Endothelial cell of umbilical vein (primary cell): ENCODE measurements around the gene LRRN4CL.

Experiments
- EZH2 ChIP-seq: IDR thresholded peaks from 2 replicates; pipeline ENCODE4 v1.6.1; 2012; ENCODE audit warnings: borderline replicate concordance, low read depth, mild to moderate bottlenecking, moderate library complexity, low read length, inconsistent platforms; ENCODE audit not compliant: severe bottlenecking
- FOS ChIP-seq: IDR thresholded peaks from 2 replicates; pipeline ENCODE4 v1.6.1; 2011; ENCODE audit warnings: mild to moderate bottlenecking, low read length, moderate library complexity, borderline replicate concordance; ENCODE audit not compliant: insufficient read depth
- GATA2 ChIP-seq: IDR thresholded peaks from 2 replicates; pipeline ENCODE4 v1.7.0; 2011; ENCODE audit warnings: low read depth, mild to moderate bottlenecking, moderate library complexity, mixed read lengths, low read length; ENCODE audit not compliant: insufficient read length, insufficient read depth
- JUN ChIP-seq: IDR thresholded peaks from 2 replicates; pipeline ENCODE4 v1.6.1; 2011; ENCODE audit warnings: borderline replicate concordance, low read depth; ENCODE audit not compliant: insufficient read length, insufficient read depth
- MYC ChIP-seq: IDR thresholded peaks from one replicate; pipeline ENCODE4 v1.6.1; 2011; ENCODE audit warnings: mild to moderate bottlenecking, low read depth, low read length
- POLR2A ChIP-seq: IDR thresholded peaks from 2 replicates; pipeline ENCODE4 v1.6.1; 2012; ENCODE audit warnings: low read depth, mild to moderate bottlenecking, control low read depth, low read length
- POLR2AphosphoS5 ChIP-seq: IDR thresholded peaks from 2 replicates; pipeline ENCODE4 v1.6.1; 2012; ENCODE audit warnings: low read depth, mild to moderate bottlenecking, control low read depth, low read length, moderate library complexity; ENCODE audit not compliant: insufficient read depth
- TF ChIP-seq, protein P1 (sequence below), 2 donors: IDR thresholded peaks; 1 replicate in 1 of 2; 2 replicates in 1 of 2; pipeline ENCODE4 v1.5.1; 2011; ENCODE audit warnings: low read length in 2 of 2, mild to moderate bottlenecking in 2 of 2, moderate library complexity in 2 of 2, control low read depth in 1 of 2, inconsistent platforms in 1 of 2, low read depth in 1 of 2; ENCODE audit not compliant: insufficient read depth in 1 of 2; ENCODE audit errors: extremely low read depth in 1 of 2
- TF ChIP-seq, protein P2 (sequence below): IDR thresholded peaks from 2 replicates; pipeline ENCODE4 v1.6.1; 2011; ENCODE audit not compliant: insufficient read depth, insufficient read length

DNA sequence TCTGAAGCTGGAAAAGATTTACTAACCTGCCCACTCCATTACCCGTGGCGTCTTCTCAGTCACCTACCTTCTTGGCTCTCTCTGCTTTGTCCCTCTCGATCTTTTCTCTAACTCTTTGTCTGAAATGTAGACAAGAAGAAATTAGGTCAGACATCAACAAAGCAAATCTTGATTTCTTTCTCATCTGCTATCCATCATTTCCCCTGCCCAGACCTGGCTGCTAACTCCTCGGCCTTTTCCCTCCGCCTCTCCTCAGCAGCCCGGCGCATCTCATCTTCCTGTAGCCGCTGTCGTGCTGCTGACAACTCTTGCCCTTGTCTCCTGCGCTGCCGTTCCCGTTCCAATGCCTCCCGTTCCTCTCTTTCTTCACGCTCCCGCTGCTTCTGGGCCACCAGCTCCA, 11.6 kb downstream of the LRRN4CL start:
- TF ChIP-seq, protein P1, sequence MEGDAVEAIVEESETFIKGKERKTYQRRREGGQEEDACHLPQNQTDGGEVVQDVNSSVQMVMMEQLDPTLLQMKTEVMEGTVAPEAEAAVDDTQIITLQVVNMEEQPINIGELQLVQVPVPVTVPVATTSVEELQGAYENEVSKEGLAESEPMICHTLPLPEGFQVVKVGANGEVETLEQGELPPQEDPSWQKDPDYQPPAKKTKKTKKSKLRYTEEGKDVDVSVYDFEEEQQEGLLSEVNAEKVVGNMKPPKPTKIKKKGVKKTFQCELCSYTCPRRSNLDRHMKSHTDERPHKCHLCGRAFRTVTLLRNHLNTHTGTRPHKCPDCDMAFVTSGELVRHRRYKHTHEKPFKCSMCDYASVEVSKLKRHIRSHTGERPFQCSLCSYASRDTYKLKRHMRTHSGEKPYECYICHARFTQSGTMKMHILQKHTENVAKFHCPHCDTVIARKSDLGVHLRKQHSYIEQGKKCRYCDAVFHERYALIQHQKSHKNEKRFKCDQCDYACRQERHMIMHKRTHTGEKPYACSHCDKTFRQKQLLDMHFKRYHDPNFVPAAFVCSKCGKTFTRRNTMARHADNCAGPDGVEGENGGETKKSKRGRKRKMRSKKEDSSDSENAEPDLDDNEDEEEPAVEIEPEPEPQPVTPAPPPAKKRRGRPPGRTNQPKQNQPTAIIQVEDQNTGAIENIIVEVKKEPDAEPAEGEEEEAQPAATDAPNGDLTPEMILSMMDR (IDR thresholded peaks at IDR 0.05; ENCODE audit: extremely low read depth in 1 of 2, insufficient read depth in 1 of 2, low read depth in 1 of 2, low read length in 2 of 2): no peak
- TF ChIP-seq POLR2AphosphoS5 (no peak), POLR2A (no peak), EZH2 (no peak), MYC (no peak), GATA2 (no peak), FOS (no peak), JUN (no peak)
- TF ChIP-seq, protein P2, sequence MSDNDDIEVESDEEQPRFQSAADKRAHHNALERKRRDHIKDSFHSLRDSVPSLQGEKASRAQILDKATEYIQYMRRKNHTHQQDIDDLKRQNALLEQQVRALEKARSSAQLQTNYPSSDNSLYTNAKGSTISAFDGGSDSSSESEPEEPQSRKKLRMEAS: no peak
